Thyroid gland (tissue), 4 donors: ENCODE measurements around the gene INPP1.

Experiments
- CTCF ChIP-seq, 6 experiments: fragments of 200-600 bp in 3 of 6; fragments of 450-650 bp in 3 of 6; sonication (generic) in 3 of 6; IDR thresholded peaks; one replicate each; pipeline ENCODE4 v1.5.1; 2016 to 2019; ENCODE audit warnings: antibody characterized with exemption in 6 of 6, mild to moderate bottlenecking in 2 of 6, inconsistent platforms in 1 of 6, moderate library complexity in 1 of 6
- POLR2A ChIP-seq, 2 donors: fragments of 450-650 bp; IDR thresholded peaks; one replicate each; pipeline ENCODE4 v1.6.1; 2017; ENCODE audit warnings: antibody characterized with exemption in 2 of 2, mild to moderate bottlenecking in 2 of 2, moderate library complexity in 1 of 2

GRCh38 chr2:190335225-190335559 lies 8.2 kb upstream of the INPP1 start:
- TF ChIP-seq CTCF (IDR thresholded peaks at IDR 0.05) (no peak), POLR2A (IDR thresholded peaks at IDR 0.05) (no peak)
